ENCODE results near the gene AVP.
A peak's percentile ranks its signal among the peaks of the same experiment; 100 is the strongest.
"Not testable (repeated sequence)": the region's sequence is repeated elsewhere in the genome, so short reads cannot be mapped to it uniquely, and the experiment has no call there.

AVP gene

DNA sequence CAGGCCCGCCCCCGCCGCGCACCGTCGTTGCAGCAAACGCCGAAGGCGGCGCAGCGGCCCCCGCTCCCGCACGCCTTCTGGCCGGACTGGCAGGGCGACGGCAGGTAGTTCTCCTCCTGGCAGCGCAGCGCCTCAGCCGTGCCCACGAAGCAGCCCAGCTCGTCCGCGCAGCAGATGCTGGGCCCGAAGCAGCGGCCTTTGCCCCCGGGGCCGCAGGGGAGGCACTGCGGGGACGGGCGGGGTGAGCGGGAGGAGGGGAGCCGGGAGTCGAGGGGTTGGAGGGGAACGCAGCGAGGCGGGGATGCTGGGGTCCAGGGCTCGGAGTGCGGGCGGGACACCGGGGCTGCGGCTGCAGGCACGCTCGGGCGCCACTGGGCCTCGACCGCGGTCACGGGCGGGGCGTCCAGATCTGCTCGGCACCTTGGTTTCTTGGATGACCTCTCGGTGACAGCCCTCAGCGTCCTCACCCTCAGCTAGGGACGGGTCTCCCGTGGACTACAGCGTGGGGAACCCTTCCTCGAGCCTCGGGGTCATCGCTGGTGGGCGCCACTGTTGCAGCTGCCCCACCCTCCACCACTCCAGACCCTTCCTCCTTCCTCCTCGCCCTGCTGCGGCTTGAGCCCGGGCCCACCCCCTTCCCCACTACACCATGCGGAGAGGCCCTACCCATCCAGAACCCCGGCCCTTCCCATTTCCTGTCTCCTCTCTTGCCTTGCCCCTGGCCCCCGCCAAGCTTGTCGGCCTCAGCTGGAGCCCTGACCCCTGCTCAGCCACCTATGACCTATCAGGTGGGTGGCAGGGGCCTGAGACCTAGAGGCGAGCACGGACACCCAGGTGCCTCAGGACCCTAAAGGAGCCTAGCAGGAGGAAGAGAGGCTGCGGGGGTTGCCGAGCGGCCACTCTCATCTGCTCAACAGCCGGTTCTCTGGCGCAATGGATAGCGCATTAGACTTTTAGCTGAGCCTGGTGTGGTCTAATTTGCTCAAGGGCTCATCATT is 1.3 kb downstream of the AVP start:
- no peak for DNase-seq (ENCODE audit: low spot score)

DNA sequence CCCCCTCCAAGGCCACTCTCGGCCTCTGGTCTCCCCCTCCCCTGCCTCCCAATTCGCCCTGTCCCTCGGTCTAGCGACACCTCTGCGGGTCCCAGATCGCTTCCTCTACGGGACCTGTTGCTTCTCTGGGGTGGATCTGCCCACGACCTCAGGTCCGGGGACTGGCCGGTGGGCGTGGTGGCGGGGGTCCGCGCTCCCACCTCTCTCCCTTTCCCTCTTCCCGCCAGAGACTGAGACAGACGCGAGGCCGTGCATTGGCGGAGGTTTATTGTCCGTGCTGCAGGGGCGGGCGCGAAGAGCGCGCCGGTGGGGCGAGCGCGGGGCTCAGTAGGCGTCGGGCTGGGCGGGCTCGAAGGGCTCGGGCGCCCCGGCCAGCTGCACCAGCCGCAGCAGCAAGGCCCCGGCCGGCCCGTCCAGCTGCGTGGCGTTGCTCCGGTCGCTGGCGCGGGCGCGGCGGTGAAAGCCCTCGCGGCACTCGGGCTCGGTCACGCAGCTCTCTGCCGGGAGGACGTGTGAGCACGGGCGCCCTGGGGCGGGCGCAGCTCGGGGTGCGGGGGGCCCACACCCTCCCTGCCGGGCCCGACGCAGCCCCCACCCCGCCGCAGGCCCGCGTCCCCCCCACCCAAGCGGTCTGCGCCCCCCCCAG is 2.1 kb downstream of the AVP start:
- DNase-seq (ENCODE audit: low spot score): no peak

GRCh38 chr20:3081641-3082040 is 2.9 kb downstream of the AVP start:
- no peak for DNase-seq (ENCODE audit: low spot score)

- DNase-seq (ENCODE audit: low spot score): no peak
Measured at GRCh38 chr20:3080939-3081388, 3.6 kb downstream of the AVP start.

DNA sequence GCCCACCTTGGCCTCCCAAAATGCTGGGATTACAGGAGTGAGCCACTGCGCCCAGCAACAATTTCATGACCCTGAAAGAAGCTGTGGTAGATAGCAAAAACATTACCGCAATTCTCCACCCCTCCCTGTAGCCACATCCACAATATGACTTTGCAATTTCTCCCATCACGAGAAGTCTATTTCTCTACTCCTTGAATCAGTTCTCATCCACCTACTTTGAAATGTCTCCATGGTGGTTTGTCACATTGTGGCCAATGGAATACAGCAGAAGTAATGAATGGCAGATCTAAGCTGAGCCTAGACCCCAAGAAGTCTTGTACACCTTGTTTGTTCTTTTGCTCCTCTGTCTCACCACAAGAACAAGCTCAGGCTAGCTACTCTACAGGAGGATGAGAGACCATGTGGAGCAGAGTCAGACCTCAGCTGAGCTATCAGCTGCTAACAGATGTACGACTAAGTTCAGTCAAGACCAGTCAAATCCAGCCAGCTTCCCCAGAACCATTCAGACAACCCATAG is 6.8 kb downstream of the AVP start:
- no peak for DNase-seq (ENCODE audit: low spot score)

DNA sequence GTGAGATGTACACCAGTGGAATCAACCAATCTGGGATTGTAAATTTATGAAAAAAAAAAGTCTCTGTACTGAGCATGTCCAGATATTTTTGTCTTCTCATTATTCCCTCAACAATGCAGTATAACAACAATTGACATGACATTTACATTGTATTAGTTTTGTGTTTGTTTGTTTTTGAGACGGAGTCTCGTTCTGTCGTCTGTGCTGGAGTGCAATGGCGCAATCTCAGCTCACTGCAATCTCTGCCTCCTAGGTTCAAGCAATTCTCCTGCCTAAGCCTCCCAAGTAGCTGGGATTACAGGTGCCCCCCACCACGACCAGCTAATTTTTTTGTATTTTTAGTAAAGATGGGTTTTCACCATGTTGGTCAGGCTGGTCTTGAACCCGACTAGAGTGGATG is 9.2 kb downstream of the AVP start:
- not testable (repeated sequence) for DNase-seq (ENCODE audit: low spot score)

- DNase-seq (ENCODE audit: low spot score): peak; percentile 37
Measured at GRCh38 chr20:3074812-3075211, 9.7 kb downstream of the AVP start.

GRCh38 chr20:3073251-3073643 is 11.3 kb downstream of the AVP start:
- DNase-seq (ENCODE audit: low spot score): not testable (repeated sequence)

DNA sequence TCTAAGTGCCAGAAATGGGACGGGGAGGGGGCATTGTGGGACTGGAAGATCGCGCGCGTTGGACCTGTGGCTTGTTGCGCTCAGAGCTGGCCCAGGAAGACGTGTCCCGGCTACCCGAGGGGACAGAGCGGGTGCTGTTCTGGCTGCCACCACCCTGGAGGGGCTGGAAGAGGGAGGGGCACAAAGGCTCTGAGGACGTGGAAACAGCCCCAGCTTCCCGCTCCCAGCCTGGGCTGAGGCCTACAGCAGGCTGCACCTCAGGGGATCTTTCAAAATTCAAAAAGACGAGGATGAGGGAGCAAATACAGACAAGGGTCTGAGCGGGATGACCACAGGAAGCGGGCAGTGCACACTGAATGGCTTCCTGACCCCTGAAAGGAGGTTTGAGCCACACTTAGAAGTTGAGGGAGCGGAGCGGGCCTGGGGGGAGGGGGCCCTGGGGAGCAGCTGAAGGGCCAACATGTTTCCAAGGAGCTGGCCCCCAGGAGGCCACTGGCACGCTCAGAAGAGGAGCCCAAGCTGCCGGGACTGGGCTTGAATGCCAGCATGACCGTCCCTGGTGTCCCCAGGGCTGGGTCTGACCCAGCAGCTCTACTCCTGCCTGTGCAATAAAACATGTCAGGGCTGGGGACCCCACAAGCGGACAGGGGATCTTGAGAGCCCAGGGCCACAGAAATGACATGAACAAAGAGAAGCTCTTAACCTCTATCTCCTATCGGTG is 11.8 kb downstream of the AVP start:
- DNase-seq (ENCODE audit: low spot score): no peak

DNA sequence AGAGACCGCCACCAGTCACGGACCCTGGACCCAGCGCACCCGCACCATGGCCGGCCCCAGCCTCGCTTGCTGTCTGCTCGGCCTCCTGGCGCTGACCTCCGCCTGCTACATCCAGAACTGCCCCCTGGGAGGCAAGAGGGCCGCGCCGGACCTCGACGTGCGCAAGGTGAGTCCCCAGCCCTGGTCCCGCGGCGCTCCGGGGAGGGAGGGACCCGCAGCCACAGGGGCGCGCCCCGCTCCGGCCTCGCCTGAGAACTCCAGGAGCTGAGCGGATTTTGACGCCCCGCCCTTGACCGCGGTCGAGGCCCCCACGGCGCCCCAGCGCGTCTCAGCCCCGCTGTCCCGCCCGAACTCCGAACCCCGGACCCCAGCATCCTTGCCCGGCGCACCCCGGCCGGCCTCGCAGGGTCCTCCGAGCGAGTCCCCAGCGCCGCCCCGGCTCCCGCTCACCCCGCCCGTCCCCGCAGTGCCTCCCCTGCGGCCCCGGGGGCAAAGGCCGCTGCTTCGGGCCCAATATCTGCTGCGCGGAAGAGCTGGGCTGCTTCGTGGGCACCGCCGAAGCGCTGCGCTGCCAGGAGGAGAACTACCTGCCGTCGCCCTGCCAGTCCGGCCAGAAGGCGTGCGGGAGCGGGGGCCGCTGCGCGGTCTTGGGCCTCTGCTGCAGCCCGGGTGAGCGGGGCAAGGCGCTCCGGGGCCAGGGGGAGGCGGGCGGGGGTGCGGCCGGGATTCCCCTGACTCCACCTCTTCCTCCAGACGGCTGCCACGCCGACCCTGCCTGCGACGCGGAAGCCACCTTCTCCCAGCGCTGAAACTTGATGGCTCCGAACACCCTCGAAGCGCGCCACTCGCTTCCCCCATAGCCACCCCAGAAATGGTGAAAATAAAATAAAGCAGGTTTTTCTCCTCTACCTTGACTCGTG is 12.7 kb downstream of the AVP start, which contains the start of gene OXT:
Gene OXT, plus strand, starts transcription at position 11 of the 920 bp plus-strand sequence. Its CDS starts 36 bp downstream, at position 47.
- DNase-seq (ENCODE audit: low spot score): no peak

DNA sequence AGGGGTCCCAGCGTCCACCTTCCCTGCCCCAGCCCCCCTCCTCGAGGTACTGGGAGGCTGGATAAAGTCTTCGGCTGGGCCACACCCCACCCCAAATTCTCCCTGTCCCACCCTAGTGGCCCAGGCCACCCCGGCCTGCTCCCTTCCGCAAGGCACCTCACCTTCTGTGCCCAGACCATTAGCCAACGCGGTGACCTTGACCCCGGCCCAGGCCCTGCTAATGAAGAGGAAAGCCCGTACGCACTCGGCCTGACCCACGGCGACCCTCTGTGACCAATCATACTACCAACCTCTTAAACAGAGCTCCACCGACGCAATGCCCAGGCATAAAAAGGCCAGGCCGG is 13.3 kb downstream of the AVP start:
- no peak for DNase-seq (ENCODE audit: low spot score)

GRCh38 chr20:3070725-3071124 is 13.8 kb downstream of the AVP start:
- DNase-seq (ENCODE audit: low spot score): no peak

DNA sequence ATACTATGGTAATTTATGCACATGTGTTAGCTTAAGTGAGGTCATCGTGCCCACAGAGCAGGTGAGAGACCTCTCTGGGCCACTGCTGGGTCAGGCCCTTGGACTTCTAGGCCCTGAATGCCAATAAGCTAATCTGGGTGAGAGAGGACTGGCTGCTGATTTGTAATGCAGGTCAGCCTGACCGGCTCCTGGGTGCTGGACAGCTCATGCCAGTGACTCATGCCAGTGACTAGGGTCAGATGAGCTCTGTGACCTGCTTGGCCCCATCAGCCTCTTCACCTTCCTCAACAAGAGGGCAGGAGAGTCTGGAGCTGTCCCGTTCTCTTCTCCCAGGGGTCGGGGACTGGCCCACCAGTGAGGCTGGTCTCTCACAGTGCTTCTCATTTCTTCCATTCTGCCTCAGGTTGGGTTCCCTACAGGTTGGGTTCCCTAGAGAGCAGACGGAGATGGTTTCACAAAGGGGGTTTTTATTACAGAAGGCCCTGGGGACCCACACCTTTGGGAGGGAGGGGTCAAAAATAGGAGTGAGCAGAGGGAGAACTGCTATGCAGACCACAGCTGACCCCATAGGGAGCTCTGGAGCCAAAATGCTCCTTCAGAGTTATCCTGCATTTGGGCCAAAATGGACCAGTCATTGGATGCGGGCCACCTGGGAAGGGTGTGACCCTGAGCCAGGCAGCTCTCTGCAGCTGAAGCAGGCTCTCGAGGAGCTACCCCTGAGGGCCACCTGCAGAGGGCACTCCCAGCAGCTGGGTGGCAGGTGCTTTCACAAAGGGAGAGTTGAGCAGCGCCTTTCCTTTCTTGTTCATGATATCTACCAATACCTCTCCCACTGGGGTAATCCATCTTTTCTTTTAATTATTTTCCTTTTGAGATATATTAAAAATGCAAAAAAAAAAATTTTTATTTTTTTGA is 15.3 kb downstream of the AVP start:
- DNase-seq (ENCODE audit: low spot score): peak; percentile 48

GRCh38 chr20:3068075-3068474 is 16.4 kb downstream of the AVP start:
- no peak for DNase-seq (ENCODE audit: low spot score)

GRCh38 chr20:3067139-3068014 is 17.1 kb downstream of the AVP start:
- DNase-seq (ENCODE audit: low spot score): no peak

DNA sequence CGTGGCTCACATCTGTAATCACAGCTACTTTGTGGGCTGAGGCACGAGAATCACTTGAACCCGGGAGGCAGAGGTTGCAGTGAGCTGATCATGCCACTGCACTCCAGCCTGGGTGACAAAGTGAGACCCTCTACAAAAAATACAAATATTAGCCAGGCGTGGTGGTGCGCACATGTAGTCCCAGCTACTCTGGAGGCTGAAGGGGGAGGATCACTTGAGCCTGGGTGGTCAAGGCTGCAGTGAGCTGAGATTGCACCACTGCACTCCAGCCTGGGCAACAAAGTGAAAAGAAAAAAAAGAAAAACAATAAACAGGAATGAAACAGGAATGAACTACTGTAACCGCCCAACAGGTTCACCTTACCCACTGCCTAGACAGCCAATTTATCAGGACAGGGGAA is 20.4 kb downstream of the AVP start:
- DNase-seq (ENCODE audit: low spot score): not testable (repeated sequence)

DNA sequence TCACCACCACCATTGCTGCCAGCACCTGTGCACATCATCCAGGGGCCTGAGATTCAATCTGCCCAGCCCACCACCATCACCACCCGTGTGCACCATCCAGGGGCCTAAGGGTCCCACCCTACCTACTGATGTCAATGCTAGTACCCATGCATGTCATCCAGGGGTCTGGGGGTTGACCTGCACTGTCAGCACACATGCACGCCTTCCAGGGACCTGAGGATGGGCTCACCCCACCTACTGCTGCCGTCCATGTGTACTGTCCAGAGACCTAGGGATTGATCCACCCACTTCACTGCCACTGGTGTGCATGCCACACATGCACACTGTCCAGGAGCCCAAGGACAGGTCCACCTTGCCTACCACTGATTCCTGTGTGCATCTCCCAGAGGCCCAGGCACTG is 25.0 kb downstream of the AVP start:
- DNase-seq (ENCODE audit: low spot score): no peak

DNA sequence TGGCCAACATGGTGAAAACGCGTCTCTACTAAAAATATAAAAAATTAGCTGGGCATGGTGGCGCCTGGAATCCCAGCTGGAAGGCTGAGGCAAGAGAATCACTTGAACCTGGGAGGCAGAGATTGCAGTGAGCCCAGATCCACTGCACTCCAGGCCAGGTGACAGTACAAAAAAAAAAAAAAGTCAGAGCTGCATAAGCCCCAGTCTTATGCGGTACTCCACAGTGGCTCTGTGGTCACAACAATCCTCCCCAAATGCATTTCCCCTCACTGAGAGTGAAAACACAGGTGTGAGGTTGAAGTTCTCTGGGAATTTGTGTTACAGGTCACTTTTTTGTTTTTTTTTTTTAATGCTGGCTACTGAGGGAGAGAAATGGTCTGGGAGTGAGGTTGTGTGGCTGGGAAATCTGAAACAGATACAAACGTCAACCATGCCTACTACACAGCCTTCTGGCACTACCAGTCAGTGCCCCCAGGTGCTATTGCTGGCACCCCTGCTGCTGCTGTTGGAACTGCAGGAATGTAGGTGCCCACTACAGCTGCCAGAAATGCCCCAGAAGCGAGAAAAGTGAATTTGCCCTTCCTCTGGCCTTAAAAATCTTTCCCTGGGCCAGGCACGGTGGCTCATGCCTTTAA is 33.0 kb downstream of the AVP start:
- DNase-seq (ENCODE audit: low spot score): peak; percentile 15

Data from SW480 (cell line).